C4-2B (cell line): ENCODE data around the gene ZNF445.

Experiments
- CTCF ChIP-seq: fragments of 450-650 bp; conservative IDR thresholded peaks from 2 replicates; pipeline ENCODE4 v1.5.1; 2017; ENCODE audit warnings: mild to moderate bottlenecking
- ZFX ChIP-seq: fragments of 450-650 bp; IDR thresholded peaks from 2 replicates; pipeline ENCODE4 v1.6.1; 2017

- TF ChIP-seq CTCF (no peak), ZFX (no peak)
These were observed 32.5 kb upstream of the ZNF445 start for GRCh38 chr3:44510000-44510368.
